Peyer's patch (tissue), 4 donors: Measurements from ENCODE around the gene RDH13. TPM values are rescaled to one million over a fixed set of nuclear protein-coding genes. Genes with fewer than 3 reads are reported as not detected.
A peak's percentile ranks its signal among the peaks of the same experiment; 100 is the strongest.
"Not testable (repeated sequence)": the region's sequence is repeated elsewhere in the genome, so short reads cannot be mapped to it uniquely, and the experiment has no call there.

Experiments
- DNase-seq, 3 donors: peaks; one replicate each; pipeline ENCODE4 v3.0.0-alpha.2; 2017 to 2019
- H3K27ac ChIP-seq, 4 donors: fragments of 200-600 bp; sonication (generic); one replicate each; pipeline ENCODE4 v1.5.1; 2016 to 2019
- H3K27me3 ChIP-seq, 2 donors: fragments of 200-600 bp; sonication (generic); one replicate each; pipeline ENCODE4 v1.5.1; 2019
- H3K36me3 ChIP-seq, 3 donors: fragments of 200-600 bp; sonication (generic); one replicate each; pipeline ENCODE4 v1.5.1; 2016 to 2019
- H3K4me1 ChIP-seq, 4 donors: fragments of 200-600 bp; sonication (generic); one replicate each; pipeline ENCODE4 v1.5.1; 2016 to 2019
- H3K4me3 ChIP-seq, 4 donors: fragments of 200-600 bp; sonication (generic); 1 replicate in 3 of 4; 2 replicates in 1 of 4; pipeline ENCODE4 v1.5.1; 2016 to 2019; ENCODE audit warnings: mild to moderate bottlenecking in 1 of 4
- H3K9me3 ChIP-seq, 4 donors: fragments of 200-600 bp; sonication (generic); one replicate each; pipeline ENCODE4 v1.5.1; 2016 to 2019; ENCODE audit warnings: mild to moderate bottlenecking in 1 of 4
- CTCF ChIP-seq, 6 experiments: fragments of 450-650 bp in 4 of 6; fragments of 200-600 bp in 2 of 6; sonication (generic) in 1 of 6; IDR thresholded peaks; one replicate each; pipeline ENCODE4 v1.5.1; 2017 to 2019; ENCODE audit warnings: antibody characterized with exemption in 6 of 6, mild to moderate bottlenecking in 3 of 6, moderate library complexity in 1 of 6
- POLR2A ChIP-seq, 2 donors: fragments of 450-650 bp; IDR thresholded peaks; one replicate each; pipeline ENCODE4 v1.5.1; 2017; ENCODE audit warnings: antibody characterized with exemption in 2 of 2, mild to moderate bottlenecking in 2 of 2, moderate library complexity in 2 of 2
- total RNA-seq, 4 donors: library from RNA; depleted of rRNA; stranded (reverse); fragments of >200 nt; gene quantifications; one replicate each; pipeline ENCODE4 v1.1.0, GENCODE V29; 2016

The RDH13 gene
- total RNA-seq, 4 donors from 2014 or later: 21.5 to 84.2 (median 49.0) TPM

- peak overlapping the region; percentile 20 to 49 (median 26) for H3K4me3 ChIP-seq
- no peaks in the 10 kb centered on the region for H3K36me3 ChIP-seq
- H3K27ac ChIP-seq: peak overlapping the region in 2 of 4 donors; percentile 13 to 55
- peak in 2 of 3 donors; percentile 40 to 55 for DNase-seq
- no peak for TF ChIP-seq CTCF (IDR thresholded peaks at IDR 0.05)
- TF ChIP-seq POLR2A (IDR thresholded peaks at IDR 0.05): no peak
- H3K9me3 ChIP-seq: no peaks in the 10 kb centered on the region
- H3K27me3 ChIP-seq: no peaks in the 10 kb centered on the region
- H3K4me1 ChIP-seq: no peaks in the 10 kb centered on the region
Observed at GRCh38 chr19:55005684-55006488, 57.1 kb downstream of the RDH13 start.

GRCh38 chr19:55000761-55001160 is 62.2 kb downstream of the RDH13 start:
- Histone ChIP-seq H3K4me1 (no peaks in the 10 kb centered on the region), H3K27ac (no peak overlapping the region), H3K9me3 (no peaks in the 10 kb centered on the region), H3K36me3 (no peaks in the 10 kb centered on the region), H3K27me3 (no peaks in the 10 kb centered on the region), H3K4me3 (no peak overlapping the region)
- TF ChIP-seq POLR2A (IDR thresholded peaks at IDR 0.05) (no peak), CTCF (IDR thresholded peaks at IDR 0.05) (no peak)
- no peak for DNase-seq

- H3K27ac ChIP-seq, H3K9me3 ChIP-seq, H3K4me1 ChIP-seq, H3K4me3 ChIP-seq, DNase-seq, H3K27me3 ChIP-seq, H3K36me3 ChIP-seq: not testable (repeated sequence)
Observed at GRCh38 chr19:54998751-54999239, 64.2 kb downstream of the RDH13 start.

- H3K27ac ChIP-seq: no peak overlapping the region
- H3K27me3 ChIP-seq: no peaks in the 10 kb centered on the region
- H3K4me3 ChIP-seq: no peak overlapping the region
- no peaks in the 10 kb centered on the region for H3K36me3 ChIP-seq
- no peaks in the 10 kb centered on the region for H3K4me1 ChIP-seq
- no peaks in the 10 kb centered on the region for H3K9me3 ChIP-seq
- TF ChIP-seq POLR2A (IDR thresholded peaks at IDR 0.05) (no peak), CTCF (IDR thresholded peaks at IDR 0.05) (no peak)
- no peak for DNase-seq
Observed at GRCh38 chr19:54995561-54995960, 67.4 kb downstream of the RDH13 start.

Other genes starting within 250 kb of the RDH13 start
- gene KIR3DL1, start 246.7 kb downstream of the RDH13 start, total RNA-seq: not detected
- gene KIR2DS4, start 230.5 kb downstream of the RDH13 start, total RNA-seq: not detected
- not detected for gene KIR3DL2, start 212.7 kb downstream of the RDH13 start, total RNA-seq
- not detected for gene FCAR, start 188.9 kb downstream of the RDH13 start, total RNA-seq
- 1 to 10 TPM in 2 of 4 donors, not detected in 2; 2.1 to 2.7 TPM for gene NCR1, start 157.0 kb downstream of the RDH13 start, total RNA-seq
- not detected for gene NLRP7, start 115.6 kb downstream of the RDH13 start, total RNA-seq
- 10 to 100 TPM in 2 of 4 donors, 1 to 10 TPM in 2; 9.2 to 24.9 (median 11.6) TPM for gene NLRP2, start 96.8 kb downstream of the RDH13 start, total RNA-seq
- gene GP6, start 24.9 kb downstream of the RDH13 start, total RNA-seq: under 1 TPM in 1 of 4 donors, not detected in 3; 0.57 TPM
- 10 to 100 TPM in 3 of 4 donors, 1 to 10 TPM in 1; 5.0 to 43.8 (median 23.1) TPM for gene EPS8L1, start 12.7 kb upstream of the RDH13 start, total RNA-seq
- 100 to 1,000 TPM; 113 to 512 (median 193) TPM for gene PPP1R12C, start 54.5 kb upstream of the RDH13 start, total RNA-seq
- gene TNNT1, start 86.1 kb upstream of the RDH13 start, total RNA-seq: not detected
- gene TNNI3, start 94.6 kb upstream of the RDH13 start, total RNA-seq: not detected
- gene DNAAF3, start 103.5 kb upstream of the RDH13 start, total RNA-seq: under 1 TPM in 1 of 4 donors, not detected in 3; 0.40 TPM
- under 1 TPM in 2 of 4 donors, not detected in 2; 0.70 to 0.94 TPM for gene SYT5, start 117.1 kb upstream of the RDH13 start, total RNA-seq
- 100 to 1,000 TPM in 3 of 4 donors, 10 to 100 TPM in 1; 26.4 to 261 (median 246) TPM for gene PTPRH, start 146.4 kb upstream of the RDH13 start, total RNA-seq
- gene TMEM86B, start 165.6 kb upstream of the RDH13 start, total RNA-seq: 10 to 100 TPM in 3 of 4 donors, 1 to 10 TPM in 1; 9.1 to 39.8 (median 15.1) TPM
- 100 to 1,000 TPM in 2 of 4 donors, 10 to 100 TPM in 2; 71.2 to 123 (median 94.8) TPM for gene PPP6R1, start 195.9 kb upstream of the RDH13 start, total RNA-seq
- 10 to 100 TPM; 14.4 to 38.0 (median 25.6) TPM for gene HSPBP1, start 217.0 kb upstream of the RDH13 start, total RNA-seq
- gene BRSK1, start 220.8 kb upstream of the RDH13 start, total RNA-seq: 1 to 10 TPM in 3 of 4 donors, under 1 TPM in 1; 0.35 to 6.6 (median 3.0) TPM